ENCODE data around the gene PGF.

GRCh38 chr14:74905595-74906142, 49.7 kb downstream of the PGF start:
- TF ChIP-seq SUZ12 (IDR thresholded peaks at IDR 0.05; ENCODE audit: extremely low read depth, insufficient read depth, insufficient read length) = no peak
- TF ChIP-seq ZNF274 (IDR thresholded peaks at IDR 0.05; ENCODE audit: low read depth, low read length) = no peak
- no peak for TF ChIP-seq YY1 (IDR thresholded peaks at IDR 0.05; ENCODE audit: insufficient read depth, insufficient read length)
